Panc1 (cell line): ENCODE results near the gene CREB3L2. TPM values are rescaled to one million over a fixed set of nuclear protein-coding genes. Genes with fewer than 3 reads are reported as not detected.
"Not testable (repeated sequence)": the region's sequence is repeated elsewhere in the genome, so short reads cannot be mapped to it uniquely, and the experiment has no call there.

Experiments used
- ATAC-seq: fragments of 200-7000 bp; cut with Tn5 transposase; 2 replicates; pipeline ENCODE4 v1.9.1; 2020; ENCODE audit warnings: mild to moderate bottlenecking, moderate library complexity
- BruUV-seq: library from RNA; stranded (reverse); fragments of 400-500 nt; replicated peaks from 2 replicates; lab custom pipeline; 2021; lab: Mats Ljungman, UMichigan
- CTCF ChIA-PET: fragments of 300-600 bp; sonication (Branson Sonifier 250); formaldehyde crosslinking; loops from one replicate; lab custom pipeline; 2022; ENCODE audit warnings: antibody characterized with exemption; lab: Charles Lee
- POLR2A ChIA-PET: fragments of 300-600 bp; sonication (Branson Sonifier 250); formaldehyde crosslinking; loops from one replicate; lab custom pipeline; 2022; ENCODE audit warnings: antibody characterized with exemption; lab: Charles Lee
- DNase-seq: peaks from one replicate; pipeline ENCODE4 v3.0.0-alpha.2; 2010; ENCODE audit warnings: low read depth, low spot score
- H3K27ac ChIP-seq: 2 replicates; pipeline ENCODE4 v1.5.1; 2011; ENCODE audit warnings: mild to moderate bottlenecking, low read length, inconsistent platforms
- H3K27me3 ChIP-seq: fragments of 200-500 bp; sonication (Bioruptor generic); 2 replicates; pipeline ENCODE4 v1.6.0; 2014; ENCODE audit warnings: low read length, inconsistent platforms; ENCODE audit not compliant: control insufficient read depth, insufficient read depth
- H3K36me3 ChIP-seq: fragments of 200-500 bp; sonication (Bioruptor generic); 2 replicates; pipeline ENCODE4 v1.5.1; 2014; ENCODE audit warnings: inconsistent platforms, mild to moderate bottlenecking, low read length, moderate library complexity; ENCODE audit not compliant: control insufficient read depth, insufficient read depth
- H3K4me1 ChIP-seq: 2 replicates; pipeline ENCODE4 v1.5.1; 2011; ENCODE audit warnings: inconsistent platforms, mild to moderate bottlenecking, low read length, moderate library complexity; ENCODE audit not compliant: control insufficient read depth, insufficient read depth
- H3K4me3 ChIP-seq, 2 experiments: 2 replicates each; pipeline ENCODE4 v1.5.1; 2011 to 2012; ENCODE audit warnings: low read depth in 2 of 2, low read length in 2 of 2, mild to moderate bottlenecking in 2 of 2, inconsistent platforms in 1 of 2, moderate library complexity in 1 of 2
- H3K9me3 ChIP-seq: fragments of 200-500 bp; sonication (Bioruptor generic); 2 replicates; pipeline ENCODE4 v1.5.1; 2014; ENCODE audit warnings: low read depth, mild to moderate bottlenecking, inconsistent platforms, low read length, moderate library complexity; ENCODE audit not compliant: control insufficient read depth, insufficient read depth
- POLR2AphosphoS5 ChIP-seq: IDR thresholded peaks from 2 replicates; pipeline ENCODE4 v1.6.1; 2012; ENCODE audit warnings: mild to moderate bottlenecking, low read depth, low read length, moderate library complexity
- SIN3A ChIP-seq: IDR thresholded peaks from 2 replicates; pipeline ENCODE4 v1.6.1; 2012; ENCODE audit warnings: low read depth, mild to moderate bottlenecking, low read length, moderate library complexity, borderline replicate concordance; ENCODE audit not compliant: insufficient read depth
- TCF7L2 ChIP-seq: IDR thresholded peaks from 2 replicates; pipeline ENCODE4 v1.6.1; 2011; ENCODE audit warnings: mild to moderate bottlenecking, low read depth, low read length, inconsistent platforms
- in situ Hi-C: cut with HindIII; loops from 2 replicates; pipeline ENCODE4 v1.10.0; 2016; ENCODE audit warnings: low sequenced_read_pairs, low pct_unique_long_range_greater_than_20kb
- intact Hi-C: fragments of 100-400 bp; cut with micrococcal nuclease; formaldehyde crosslinking; loops from one replicate; pipeline ENCODE4 v1.10.0; 2022; ENCODE audit not compliant: unreplicated experiment
- total RNA-seq: library from RNA; stranded (reverse); gene quantifications from one replicate; pipeline ENCODE4 v1.2.1, GENCODE V29; 2021; ENCODE audit not compliant: unreplicated experiment
- TF ChIP-seq, protein P1 (sequence below): fragments of 450-650 bp; IDR thresholded peaks from 2 replicates; pipeline ENCODE4 v1.5.1; 2017; ENCODE audit warnings: mild to moderate bottlenecking
- TF ChIP-seq, protein P2 (sequence below), 2 experiments: IDR thresholded peaks; 2 replicates each; pipeline ENCODE4 v1.6.1; 2011 to 2012; ENCODE audit warnings: low read depth in 2 of 2, control low read depth in 1 of 2, low read length in 1 of 2, mild to moderate bottlenecking in 1 of 2, moderate library complexity in 1 of 2; ENCODE audit not compliant: insufficient read depth in 1 of 2

CREB3L2 gene
- total RNA-seq, 1 experiment from 2014 or later, result 22.7 TPM

DNA sequence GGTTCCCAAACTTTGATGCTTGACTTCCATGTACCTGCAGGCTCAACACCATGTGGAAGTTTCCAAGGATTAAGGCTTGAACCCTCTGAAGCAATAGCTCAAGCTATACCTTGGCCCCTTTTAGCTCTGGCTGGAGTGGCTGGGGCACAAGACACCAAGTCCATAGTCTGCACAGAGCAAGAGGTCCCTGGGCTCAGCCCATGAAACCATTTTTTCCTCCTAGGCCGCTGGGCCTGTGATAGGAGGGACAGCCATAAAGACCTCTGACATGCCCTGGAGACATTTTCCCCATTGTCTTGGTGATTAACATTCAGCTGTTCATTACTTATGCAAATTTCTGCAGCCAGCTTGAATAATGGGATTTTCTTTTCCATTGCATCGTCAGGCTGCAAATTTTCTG lies 169.5 kb downstream of the CREB3L2 start:
- Histone ChIP-seq H3K27me3 (peaks cover 1% of the 10 kb centered on the region; the same call in 1 of the 2 replicates), H3K4me3 (no peak overlapping the region), H3K9me3 (no peaks in the 10 kb centered on the region; the same call in 1 of the 2 replicates), H3K27ac (no peak overlapping the region), H3K36me3 (no peaks in the 10 kb centered on the region), H3K4me1 (no peaks in the 10 kb centered on the region)
- POLR2A ChIA-PET, result no interaction called here
- TF ChIP-seq, protein P1, sequence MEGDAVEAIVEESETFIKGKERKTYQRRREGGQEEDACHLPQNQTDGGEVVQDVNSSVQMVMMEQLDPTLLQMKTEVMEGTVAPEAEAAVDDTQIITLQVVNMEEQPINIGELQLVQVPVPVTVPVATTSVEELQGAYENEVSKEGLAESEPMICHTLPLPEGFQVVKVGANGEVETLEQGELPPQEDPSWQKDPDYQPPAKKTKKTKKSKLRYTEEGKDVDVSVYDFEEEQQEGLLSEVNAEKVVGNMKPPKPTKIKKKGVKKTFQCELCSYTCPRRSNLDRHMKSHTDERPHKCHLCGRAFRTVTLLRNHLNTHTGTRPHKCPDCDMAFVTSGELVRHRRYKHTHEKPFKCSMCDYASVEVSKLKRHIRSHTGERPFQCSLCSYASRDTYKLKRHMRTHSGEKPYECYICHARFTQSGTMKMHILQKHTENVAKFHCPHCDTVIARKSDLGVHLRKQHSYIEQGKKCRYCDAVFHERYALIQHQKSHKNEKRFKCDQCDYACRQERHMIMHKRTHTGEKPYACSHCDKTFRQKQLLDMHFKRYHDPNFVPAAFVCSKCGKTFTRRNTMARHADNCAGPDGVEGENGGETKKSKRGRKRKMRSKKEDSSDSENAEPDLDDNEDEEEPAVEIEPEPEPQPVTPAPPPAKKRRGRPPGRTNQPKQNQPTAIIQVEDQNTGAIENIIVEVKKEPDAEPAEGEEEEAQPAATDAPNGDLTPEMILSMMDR, result no peak
- no peak for TF ChIP-seq SIN3A
- TF ChIP-seq POLR2AphosphoS5, result no peak
- TF ChIP-seq, protein P2, sequence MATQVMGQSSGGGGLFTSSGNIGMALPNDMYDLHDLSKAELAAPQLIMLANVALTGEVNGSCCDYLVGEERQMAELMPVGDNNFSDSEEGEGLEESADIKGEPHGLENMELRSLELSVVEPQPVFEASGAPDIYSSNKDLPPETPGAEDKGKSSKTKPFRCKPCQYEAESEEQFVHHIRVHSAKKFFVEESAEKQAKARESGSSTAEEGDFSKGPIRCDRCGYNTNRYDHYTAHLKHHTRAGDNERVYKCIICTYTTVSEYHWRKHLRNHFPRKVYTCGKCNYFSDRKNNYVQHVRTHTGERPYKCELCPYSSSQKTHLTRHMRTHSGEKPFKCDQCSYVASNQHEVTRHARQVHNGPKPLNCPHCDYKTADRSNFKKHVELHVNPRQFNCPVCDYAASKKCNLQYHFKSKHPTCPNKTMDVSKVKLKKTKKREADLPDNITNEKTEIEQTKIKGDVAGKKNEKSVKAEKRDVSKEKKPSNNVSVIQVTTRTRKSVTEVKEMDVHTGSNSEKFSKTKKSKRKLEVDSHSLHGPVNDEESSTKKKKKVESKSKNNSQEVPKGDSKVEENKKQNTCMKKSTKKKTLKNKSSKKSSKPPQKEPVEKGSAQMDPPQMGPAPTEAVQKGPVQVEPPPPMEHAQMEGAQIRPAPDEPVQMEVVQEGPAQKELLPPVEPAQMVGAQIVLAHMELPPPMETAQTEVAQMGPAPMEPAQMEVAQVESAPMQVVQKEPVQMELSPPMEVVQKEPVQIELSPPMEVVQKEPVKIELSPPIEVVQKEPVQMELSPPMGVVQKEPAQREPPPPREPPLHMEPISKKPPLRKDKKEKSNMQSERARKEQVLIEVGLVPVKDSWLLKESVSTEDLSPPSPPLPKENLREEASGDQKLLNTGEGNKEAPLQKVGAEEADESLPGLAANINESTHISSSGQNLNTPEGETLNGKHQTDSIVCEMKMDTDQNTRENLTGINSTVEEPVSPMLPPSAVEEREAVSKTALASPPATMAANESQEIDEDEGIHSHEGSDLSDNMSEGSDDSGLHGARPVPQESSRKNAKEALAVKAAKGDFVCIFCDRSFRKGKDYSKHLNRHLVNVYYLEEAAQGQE (IDR thresholded peaks at IDR 0.05; ENCODE audit: insufficient read depth in 1 of 2, low read depth in 2 of 2, low read length in 1 of 2), result no peak
- no peak for TF ChIP-seq TCF7L2
- DNase-seq (no peak), ATAC-seq (no peak)
- BruUV-seq, result no TSS peak
- intact Hi-C loops (no loop called here), in situ Hi-C loops (no loop called here)
- CTCF ChIA-PET, result no interaction called here

DNA sequence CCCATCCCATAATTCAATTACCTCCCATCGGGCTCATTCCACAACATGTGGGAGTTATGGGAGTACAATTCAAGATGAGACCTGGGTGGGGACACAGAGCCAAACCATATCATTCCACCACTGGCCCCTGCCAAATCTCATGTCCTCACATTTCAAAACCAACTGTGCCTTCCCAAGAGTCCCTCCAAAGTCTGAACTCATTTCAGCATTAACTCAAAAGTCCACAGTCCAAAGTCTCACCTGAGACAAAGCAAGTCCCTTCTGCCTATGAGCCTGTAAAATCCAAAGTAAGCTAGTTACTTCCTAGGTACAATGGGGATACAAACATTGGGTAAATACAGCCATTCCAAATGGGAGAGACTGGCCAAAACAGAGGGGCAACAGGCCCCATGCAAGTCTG lies 170.3 kb downstream of the CREB3L2 start:
- in situ Hi-C loops, H3K27ac ChIP-seq, intact Hi-C loops, DNase-seq, CTCF ChIA-PET, ATAC-seq, BruUV-seq, H3K4me3 ChIP-seq, POLR2A ChIA-PET, H3K27me3 ChIP-seq, H3K36me3 ChIP-seq, H3K4me1 ChIP-seq, H3K9me3 ChIP-seq: not testable (repeated sequence)

DNA sequence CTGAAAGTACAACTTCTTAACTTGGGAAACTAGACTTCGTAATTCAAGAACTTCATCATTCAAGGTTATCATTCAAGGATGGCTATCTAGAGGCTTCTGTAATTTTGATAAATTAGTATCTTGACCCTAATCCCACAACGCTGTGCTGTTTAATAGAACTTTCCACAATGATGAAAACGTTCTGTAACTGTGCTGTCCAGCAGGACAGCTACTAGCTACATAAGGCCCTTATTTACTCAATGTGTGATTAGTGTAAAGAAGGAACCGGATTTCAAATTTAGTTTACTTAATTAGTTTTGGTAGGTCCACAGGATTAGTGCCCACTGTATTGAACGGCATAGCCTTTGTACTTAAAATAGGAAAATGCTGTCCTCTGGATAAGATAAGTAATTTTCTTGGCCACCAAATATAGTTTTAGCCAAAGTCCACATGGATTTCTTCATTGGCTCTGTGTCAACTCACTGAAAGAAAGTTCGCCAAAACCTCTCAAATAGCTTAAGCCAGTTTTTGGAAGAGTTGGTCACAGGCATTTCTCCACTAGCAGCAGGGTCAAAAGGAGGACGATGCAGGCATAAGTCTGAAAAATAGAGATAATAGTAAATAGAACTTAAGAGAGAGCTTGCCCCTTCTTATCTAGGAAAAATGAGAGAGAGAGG lies 172.4 kb downstream of the CREB3L2 start:
- in situ Hi-C loops (no loop called here), intact Hi-C loops (no loop called here)
- CTCF ChIA-PET, result no interaction called here
- Histone ChIP-seq H3K4me1 (no peaks in the 10 kb centered on the region), H3K36me3 (no peaks in the 10 kb centered on the region), H3K27ac (no peak overlapping the region), H3K27me3 (peaks cover 2% of the 10 kb centered on the region; the same call in 1 of the 2 replicates), H3K9me3 (no peaks in the 10 kb centered on the region; the same call in 1 of the 2 replicates), H3K4me3 (no peak overlapping the region)
- POLR2A ChIA-PET, result no interaction called here
- DNase-seq, result no peak
- no TSS peak for BruUV-seq
- no peak for TF ChIP-seq POLR2AphosphoS5
- TF ChIP-seq, protein P1, result no peak
- TF ChIP-seq SIN3A, result no peak
- TF ChIP-seq, protein P2 (IDR thresholded peaks at IDR 0.05; ENCODE audit: insufficient read depth in 1 of 2, low read depth in 2 of 2, low read length in 1 of 2), result no peak
- TF ChIP-seq TCF7L2, result no peak
- ATAC-seq, result no peak
